ENCODE data around the gene KRT35. TPM values are rescaled to one million over a fixed set of nuclear protein-coding genes. Genes with fewer than 3 reads are reported as not detected.

KRT35 gene
- total and polyA plus RNA-seq, 2 of the 13 experiments (the other 11 are each of a cell fraction or from before 2014, with no cell fraction given), result not detected

GRCh38 chr17:41496803-41497484 lies 16.0 kb upstream of the KRT35 start (continued):
- TF ChIP-seq MBNL3 (CRISPR knock-in tag; conservative IDR thresholded peaks at IDR 0.05) (no peak), ZNF101 (CRISPR knock-in tag; IDR thresholded peaks at IDR 0.05; ENCODE audit: borderline replicate concordance, low read depth) (no peak), ZMAT5 (CRISPR knock-in tag; IDR thresholded peaks at IDR 0.05; ENCODE audit: borderline replicate concordance, low read depth) (no peak), ZNF629 (CRISPR knock-in tag; conservative IDR thresholded peaks at IDR 0.05) (peak; percentile 98), NR0B2 (CRISPR knock-in tag; IDR thresholded peaks at IDR 0.05) (no peak), ZNF550 (CRISPR knock-in tag; IDR thresholded peaks at IDR 0.05; ENCODE audit: borderline replicate concordance) (no peak), RERE (CRISPR knock-in tag; IDR thresholded peaks at IDR 0.05; ENCODE audit: low read depth) (no peak), ETV5 (CRISPR knock-in tag; IDR thresholded peaks at IDR 0.05; ENCODE audit: borderline replicate concordance) (0 out of 2 replicates have a peak, but pooled peaks have one; percentile 15), THAP8 (CRISPR knock-in tag; IDR thresholded peaks at IDR 0.05; ENCODE audit: borderline replicate concordance) (no peak), PAXIP1 (CRISPR knock-in tag; conservative IDR thresholded peaks at IDR 0.05) (no peak), ZBTB37 (CRISPR knock-in tag; IDR thresholded peaks at IDR 0.05) (no peak), TFAP4 (IDR thresholded peaks at IDR 0.05; ENCODE audit: borderline replicate concordance, low read depth) (no peak), NR2F1 (CRISPR knock-in tag; IDR thresholded peaks at IDR 0.05) (no peak), ZNF720 (CRISPR knock-in tag; IDR thresholded peaks at IDR 0.05) (no peak)
